ENCODE results near the gene TRNAU1AP. TPM values are rescaled to one million over a fixed set of nuclear protein-coding genes. Genes with fewer than 3 reads are reported as not detected.
"Not testable (repeated sequence)": the region's sequence is repeated elsewhere in the genome, so short reads cannot be mapped to it uniquely, and the experiment has no call there.

The TRNAU1AP gene
- total RNA-seq, 1 donor from 2014 or later = 13.0 TPM

GRCh38 chr1:28592321-28593071 lies 39.6 kb downstream of the TRNAU1AP start:
- Histone ChIP-seq H3K4me3 (peak overlapping the region; percentile 71), H3K27ac (replicated peaks) (peak overlapping the region; percentile 27), H3K9me3 (replicated peaks) (no peaks in the 10 kb centered on the region), H3K36me3 (peaks cover 7% of the 10 kb centered on the region), H3K4me1 (peaks cover 8% of the 10 kb centered on the region), H3K27me3 (ENCODE audit: low read depth) (no peaks in the 10 kb centered on the region)
- TF ChIP-seq CTCF (IDR thresholded peaks at IDR 0.05; ENCODE audit: borderline replicate concordance) = no peak
- peak; percentile 21 for DNase-seq
- intact Hi-C loops (cut with micrococcal nuclease) = no loop called here

GRCh38 chr1:28593988-28594356 lies 41.1 kb downstream of the TRNAU1AP start:
- intact Hi-C loops (cut with micrococcal nuclease); H3K4me1 ChIP-seq: not testable (repeated sequence)

GRCh38 chr1:28594686-28595411 lies 42.0 kb downstream of the TRNAU1AP start:
- H3K27ac ChIP-seq (replicated peaks); H3K9me3 ChIP-seq (replicated peaks); intact Hi-C loops (cut with micrococcal nuclease); H3K4me1 ChIP-seq; H3K36me3 ChIP-seq; H3K4me3 ChIP-seq; H3K27me3 ChIP-seq (ENCODE audit: low read depth); DNase-seq: not testable (repeated sequence)

More at GRCh38 chr1:28593988-28594356, 41.1 kb downstream of the TRNAU1AP start:
- H3K9me3 ChIP-seq (replicated peaks); H3K27ac ChIP-seq (replicated peaks); H3K4me3 ChIP-seq; DNase-seq; H3K27me3 ChIP-seq (ENCODE audit: low read depth); H3K36me3 ChIP-seq: not testable (repeated sequence)

GRCh38 chr1:28595412-28596191 lies 42.7 kb downstream of the TRNAU1AP start:
- peaks cover 7% of the 10 kb centered on the region for H3K36me3 ChIP-seq
- no peak for DNase-seq
- H3K9me3 ChIP-seq (replicated peaks) = no peaks in the 10 kb centered on the region
- no peak overlapping the region for H3K4me3 ChIP-seq
- intact Hi-C loops (cut with micrococcal nuclease) = no loop called here
- TF ChIP-seq CTCF (IDR thresholded peaks at IDR 0.05; ENCODE audit: borderline replicate concordance) = no peak
- H3K27me3 ChIP-seq (ENCODE audit: low read depth) = no peaks in the 10 kb centered on the region
- H3K27ac ChIP-seq (replicated peaks) = no peak overlapping the region
- peaks cover 8% of the 10 kb centered on the region for H3K4me1 ChIP-seq

GRCh38 chr1:28596276-28596675 lies 43.4 kb downstream of the TRNAU1AP start:
- DNase-seq; H3K4me3 ChIP-seq; H3K4me1 ChIP-seq; intact Hi-C loops (cut with micrococcal nuclease); H3K9me3 ChIP-seq (replicated peaks); H3K27me3 ChIP-seq (ENCODE audit: low read depth); H3K27ac ChIP-seq (replicated peaks); H3K36me3 ChIP-seq: not testable (repeated sequence)

GRCh38 chr1:28601696-28602095 lies 48.8 kb downstream of the TRNAU1AP start:
- DNase-seq = no peak
- H3K4me3 ChIP-seq = no peak overlapping the region
- H3K27me3 ChIP-seq (ENCODE audit: low read depth) = no peaks in the 10 kb centered on the region
- intact Hi-C loops (cut with micrococcal nuclease) = loop anchor here (2.0 to 10.0 kb wide), 2 partner anchors 81 to 247 kb away; no protein-coding TSS in a partner anchor
- peaks cover 45% of the 10 kb centered on the region for H3K36me3 ChIP-seq
- H3K27ac ChIP-seq (replicated peaks) = peak overlapping the region; percentile 9
- no peak for TF ChIP-seq CTCF (IDR thresholded peaks at IDR 0.05; ENCODE audit: borderline replicate concordance)
- no peaks in the 10 kb centered on the region for H3K9me3 ChIP-seq (replicated peaks)
- H3K4me1 ChIP-seq = peaks cover 9% of the 10 kb centered on the region

Data from left ventricle myocardium inferior (tissue), 1 donor.